GM19463 (cell line): Measurements from ENCODE around the gene IPO4.
A peak's percentile ranks its signal among the peaks of the same experiment; 100 is the strongest.

ENCODE experiments used
- ATAC-seq: cut with Tn5 transposase; IDR thresholded peaks from one replicate; pipeline ENCODE4 v1.9.1; 2021; ENCODE audit warnings: mild to moderate bottlenecking, moderate library complexity; ENCODE audit not compliant: unreplicated experiment

IPO4 gene

DNA sequence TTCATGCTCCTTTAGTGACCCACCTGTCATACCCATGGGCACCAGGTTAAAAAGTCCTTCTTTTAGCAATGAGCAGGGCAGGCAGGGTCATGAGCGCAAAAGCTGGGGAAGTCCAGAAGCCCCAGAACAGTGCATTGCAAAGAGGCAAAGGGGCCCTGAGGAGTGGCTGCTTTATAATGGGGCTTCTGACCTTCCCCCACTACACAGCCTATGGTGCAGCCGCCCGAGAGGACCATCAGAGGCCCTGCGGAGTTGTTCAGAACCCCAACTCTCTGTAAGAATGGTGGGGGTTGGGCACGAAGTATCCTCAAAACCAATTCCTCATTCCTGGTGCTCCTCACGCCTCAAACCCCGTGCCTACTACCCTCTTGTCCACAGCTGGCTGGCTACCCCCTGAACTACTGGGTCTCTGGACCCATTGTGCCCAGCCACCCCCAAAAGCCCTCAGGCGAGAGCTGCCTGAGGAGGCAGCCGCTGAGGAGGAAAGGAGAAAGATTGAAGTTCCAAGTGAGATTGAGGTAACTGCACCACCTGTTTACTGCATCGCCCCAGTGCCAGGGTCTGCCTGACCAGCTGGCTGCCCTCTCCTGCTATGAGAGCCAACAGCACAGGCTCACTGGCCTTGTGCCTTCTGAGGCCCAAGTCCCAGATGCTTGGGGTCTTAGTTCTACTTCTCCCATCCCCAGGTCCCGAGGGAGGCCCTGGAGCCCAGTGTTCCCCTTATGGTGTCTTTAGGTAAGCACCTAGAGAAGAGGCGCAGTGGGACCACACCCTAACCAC is 10.0 kb downstream of the IPO4 start:
- ATAC-seq, result no peak

DNA sequence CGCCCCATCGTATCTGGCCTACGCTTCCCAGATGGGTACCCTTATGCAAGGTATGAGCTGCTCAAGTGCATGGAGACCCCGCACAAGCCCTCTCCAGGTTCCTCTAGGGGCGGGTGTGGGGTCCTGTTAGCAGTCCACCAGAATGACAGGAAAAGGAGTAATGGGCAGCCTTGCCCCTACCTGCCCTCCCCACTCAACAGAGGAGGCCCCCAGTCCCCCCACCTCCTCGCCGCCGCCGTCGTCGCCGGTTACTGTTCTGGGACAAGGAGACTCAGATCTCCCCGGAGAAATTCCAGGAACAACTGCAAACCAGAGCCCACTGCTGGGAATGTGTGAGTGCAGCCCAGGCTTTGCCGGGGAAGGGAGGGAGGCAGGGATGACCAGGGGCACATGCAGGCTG is 10.7 kb downstream of the IPO4 start:
- no peak for ATAC-seq

DNA sequence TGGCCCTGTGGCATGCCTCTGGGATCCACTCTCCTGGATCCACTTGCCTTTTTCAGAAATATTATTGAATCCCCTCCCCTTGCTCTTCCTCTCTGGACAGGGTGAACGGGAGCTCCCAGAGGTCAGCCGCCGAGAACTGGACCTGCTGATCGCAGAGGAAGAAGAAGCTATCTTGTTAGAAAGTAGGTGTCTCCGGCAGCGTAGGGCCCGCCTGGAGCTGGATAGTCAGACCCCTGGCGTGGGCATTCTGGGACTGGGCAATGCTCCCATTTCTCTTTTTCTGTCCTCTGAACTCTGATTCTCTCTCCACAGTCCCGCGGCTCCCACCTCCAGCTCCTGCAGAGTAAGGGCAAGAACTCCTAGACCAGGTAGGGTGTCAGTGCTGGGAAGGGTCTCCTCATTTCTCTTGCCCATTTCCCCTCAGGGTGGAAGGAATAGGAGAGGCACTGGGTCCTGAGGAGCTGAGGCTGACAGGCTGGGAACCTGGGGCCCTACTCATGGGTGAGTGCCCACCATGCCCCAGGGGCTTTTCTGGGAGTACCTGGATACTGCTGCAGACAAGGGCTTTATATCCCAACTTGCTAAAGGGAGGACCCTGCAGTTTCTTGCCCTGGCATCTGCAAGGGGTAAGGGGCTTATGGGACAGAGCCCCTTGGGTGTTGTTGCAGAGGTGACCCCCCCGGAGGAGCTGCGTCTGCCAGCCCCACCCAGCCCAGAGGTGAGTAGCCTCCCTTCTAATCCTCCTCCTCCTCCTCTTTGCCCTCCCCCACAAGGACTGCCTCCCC is 11.4 kb downstream of the IPO4 start:
- ATAC-seq, result no peak

DNA sequence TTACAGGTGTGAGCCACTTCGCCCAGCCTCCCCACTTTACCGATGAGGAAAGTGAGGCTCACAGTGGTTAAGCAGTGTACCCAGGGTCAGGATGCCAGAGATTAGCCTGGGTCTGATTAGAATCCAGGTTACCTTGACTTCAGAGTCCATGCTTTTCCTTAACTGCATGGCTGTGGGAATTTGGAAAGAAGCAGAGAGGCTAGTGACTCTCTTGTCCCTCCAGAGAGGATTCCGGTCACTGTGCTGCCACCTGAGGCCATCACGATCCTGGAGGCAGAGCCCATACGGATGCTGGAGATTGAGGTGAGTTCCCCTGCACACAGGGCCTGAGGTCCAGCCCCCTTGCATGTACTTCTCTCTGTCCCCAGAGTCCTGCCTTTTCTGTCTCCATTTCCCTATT is 12.0 kb downstream of the IPO4 start:
- ATAC-seq, result no peak

DNA sequence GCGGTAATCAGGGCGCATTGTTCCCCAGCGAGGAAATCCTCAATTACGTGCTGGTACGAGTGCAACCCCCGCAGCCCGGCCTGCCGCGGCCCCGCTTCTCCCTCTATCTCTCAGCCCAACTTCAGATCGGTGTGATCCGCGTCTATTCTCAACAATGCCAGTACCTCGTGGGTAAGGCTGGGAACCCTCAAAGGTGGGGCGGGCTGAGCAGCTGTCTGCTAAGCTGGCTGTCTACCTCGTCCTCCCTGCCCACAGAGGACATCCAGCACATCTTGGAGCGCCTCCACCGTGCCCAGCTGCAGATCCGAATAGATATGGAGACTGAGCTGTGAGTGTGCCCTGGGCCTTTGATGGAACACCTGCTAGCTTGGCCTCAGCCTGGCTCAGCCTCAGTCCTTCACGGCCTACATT is 15.7 kb downstream of the IPO4 start:
- no peak for ATAC-seq

DNA sequence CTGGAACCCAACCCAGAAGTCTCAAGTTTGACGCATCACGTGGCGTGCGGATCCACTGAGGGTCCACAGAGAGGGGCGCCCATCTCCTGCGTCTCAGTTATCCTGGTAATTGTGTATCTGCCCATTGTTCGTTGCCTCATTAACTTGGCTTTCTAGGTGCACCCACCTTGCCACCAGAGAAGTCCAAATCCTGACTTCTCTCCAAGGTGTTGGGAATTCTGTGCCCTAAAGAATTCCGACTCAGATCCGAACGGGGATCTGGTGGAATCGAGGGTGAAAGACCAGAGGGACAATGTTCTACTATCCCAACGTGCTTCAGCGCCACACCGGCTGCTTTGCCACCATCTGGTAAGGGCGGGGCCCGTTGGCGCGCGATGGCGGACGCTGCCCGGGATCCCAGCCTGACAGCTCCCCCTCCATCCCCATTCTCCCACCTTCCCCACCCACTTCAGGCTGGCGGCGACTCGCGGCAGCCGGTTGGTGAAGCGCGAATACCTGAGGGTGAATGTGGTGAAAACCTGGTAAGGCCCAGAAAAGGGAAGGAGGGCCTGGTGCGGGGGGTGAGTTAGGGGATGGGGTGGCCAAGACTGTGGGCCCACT is 16.3 kb downstream of the IPO4 start:
- no peak for ATAC-seq

DNA sequence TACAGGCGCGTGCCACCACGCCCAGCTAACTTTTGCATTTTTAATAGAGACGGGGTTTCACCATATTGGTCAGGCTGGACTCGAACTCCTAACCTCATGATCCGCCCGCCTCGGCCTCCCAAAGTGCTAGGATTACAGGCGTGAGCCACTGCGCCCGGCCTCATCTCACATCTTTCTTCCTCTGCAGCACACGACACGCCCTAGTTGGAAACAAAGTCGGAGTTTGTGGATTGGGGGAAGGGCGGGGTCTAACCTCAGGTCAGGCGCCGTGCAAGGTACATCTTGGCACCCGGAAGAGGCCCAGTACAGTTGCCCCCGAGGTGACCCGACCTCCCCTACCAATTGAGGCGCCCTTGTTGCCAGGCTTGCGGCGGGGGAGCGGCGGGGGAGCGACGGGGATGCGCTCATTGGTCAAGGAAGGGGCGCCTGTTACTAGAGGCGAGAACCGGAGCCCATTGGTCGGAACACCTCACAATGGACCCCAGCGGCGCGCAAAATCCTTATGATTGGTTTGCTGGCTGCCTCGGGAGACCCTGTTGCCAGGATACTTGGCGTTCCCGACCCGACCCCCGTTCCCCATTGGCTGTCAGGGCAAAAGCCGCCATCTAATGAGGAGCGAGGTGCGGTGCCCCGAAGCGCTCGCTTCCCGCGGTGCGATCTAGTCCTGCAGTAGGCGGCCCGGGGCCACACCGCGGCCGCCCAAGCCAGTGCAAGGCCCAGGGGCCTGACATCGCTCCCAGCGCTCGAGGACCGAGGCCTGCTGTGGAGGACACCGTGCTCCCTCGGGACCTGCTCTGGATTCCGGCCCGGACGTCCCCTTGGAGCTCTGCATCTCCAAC is 17.0 kb downstream of the IPO4 start, which contains the start of gene REC8:
TSS of gene REC8 (plus strand) at position 659 of the 839 bp plus-strand sequence. CDS start 473 bp downstream, outside the sequence.
- peak; percentile 80 for ATAC-seq

DNA sequence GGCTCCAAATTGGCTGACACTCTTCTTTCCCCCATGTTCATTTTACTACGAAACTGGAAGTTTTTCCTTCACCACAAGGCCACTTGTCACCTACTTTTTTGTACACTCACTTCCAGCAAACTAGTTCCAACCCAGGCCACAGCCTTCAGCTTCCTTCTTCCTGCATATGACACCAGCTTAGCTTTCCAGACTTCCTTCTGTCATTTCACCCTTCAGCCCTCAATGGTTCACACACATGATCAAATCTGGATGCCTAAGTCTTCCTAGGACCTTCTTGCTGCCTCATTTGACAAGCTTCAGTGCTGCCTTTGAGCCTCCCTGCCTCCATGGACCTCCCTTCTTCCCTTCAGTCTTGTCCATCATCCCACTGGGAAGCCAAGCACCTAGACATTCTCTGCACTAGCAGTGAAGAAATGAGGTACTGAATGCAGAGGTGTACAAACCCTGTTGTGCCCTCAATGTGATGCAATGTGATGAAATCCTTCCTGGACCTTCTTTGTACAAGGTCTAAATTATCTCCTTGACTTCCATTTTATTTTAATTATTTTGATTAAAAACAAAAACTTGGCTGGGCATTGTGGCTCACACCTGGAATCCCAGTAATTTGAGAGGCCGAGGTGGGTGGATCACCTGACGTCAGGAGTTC is 21.0 kb downstream of the IPO4 start:
- ATAC-seq, result no peak

DNA sequence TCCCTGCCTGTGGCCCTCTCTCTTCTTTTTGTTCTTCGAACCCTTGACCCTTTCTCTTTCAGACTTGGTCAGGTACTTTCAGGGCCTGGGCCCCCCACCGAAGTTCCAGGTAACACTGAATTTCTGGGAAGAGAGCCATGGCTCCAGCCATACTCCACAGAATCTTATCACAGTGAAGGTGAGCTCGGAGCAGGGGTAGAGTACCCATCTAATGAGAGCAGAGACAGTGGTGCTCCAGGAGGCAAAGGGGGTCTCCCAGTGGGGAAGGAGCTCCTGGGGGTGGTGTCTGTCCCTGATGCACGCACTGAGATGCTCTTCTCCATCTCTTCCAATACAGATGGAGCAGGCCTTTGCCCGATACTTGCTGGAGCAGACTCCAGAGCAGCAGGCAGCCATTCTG is 22.8 kb downstream of the IPO4 start:
- ATAC-seq, result no peak

DNA sequence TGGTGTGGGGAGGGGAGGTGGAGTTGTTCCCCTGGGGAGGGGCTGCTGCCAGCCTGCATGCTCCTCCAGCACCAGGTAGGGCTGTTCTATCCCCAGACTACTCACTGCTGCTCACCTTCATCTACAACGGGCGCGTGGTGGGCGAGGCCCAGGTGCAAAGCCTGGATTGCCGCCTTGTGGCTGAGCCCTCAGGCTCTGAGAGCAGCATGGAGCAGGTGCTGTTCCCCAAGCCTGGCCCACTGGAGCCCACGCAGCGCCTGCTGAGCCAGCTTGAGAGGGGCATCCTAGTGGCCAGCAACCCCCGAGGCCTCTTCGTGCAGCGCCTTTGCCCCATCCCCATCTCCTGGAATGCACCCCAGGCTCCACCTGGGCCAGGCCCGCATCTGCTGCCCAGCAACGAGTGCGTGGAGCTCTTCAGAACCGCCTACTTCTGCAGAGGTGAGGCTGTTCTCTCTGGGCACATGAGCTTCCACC is 24.1 kb downstream of the IPO4 start:
- ATAC-seq, result no peak

DNA sequence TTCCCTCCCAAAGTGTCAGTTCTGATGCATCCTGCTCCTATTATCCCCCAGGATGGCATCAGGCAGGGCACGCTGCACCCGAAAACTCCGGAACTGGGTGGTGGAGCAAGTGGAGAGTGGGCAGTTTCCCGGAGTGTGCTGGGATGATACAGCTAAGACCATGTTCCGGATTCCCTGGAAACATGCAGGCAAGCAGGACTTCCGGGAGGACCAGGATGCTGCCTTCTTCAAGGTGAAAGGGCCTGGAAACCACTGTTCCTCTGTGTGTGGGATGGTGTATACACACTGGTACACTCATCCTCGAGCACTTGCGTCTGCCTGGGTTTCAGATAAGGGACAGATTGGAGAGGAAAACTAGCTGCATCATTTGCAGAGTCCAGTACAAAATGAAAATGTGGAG is 26.5 kb downstream of the IPO4 start:
- ATAC-seq, result no peak

DNA sequence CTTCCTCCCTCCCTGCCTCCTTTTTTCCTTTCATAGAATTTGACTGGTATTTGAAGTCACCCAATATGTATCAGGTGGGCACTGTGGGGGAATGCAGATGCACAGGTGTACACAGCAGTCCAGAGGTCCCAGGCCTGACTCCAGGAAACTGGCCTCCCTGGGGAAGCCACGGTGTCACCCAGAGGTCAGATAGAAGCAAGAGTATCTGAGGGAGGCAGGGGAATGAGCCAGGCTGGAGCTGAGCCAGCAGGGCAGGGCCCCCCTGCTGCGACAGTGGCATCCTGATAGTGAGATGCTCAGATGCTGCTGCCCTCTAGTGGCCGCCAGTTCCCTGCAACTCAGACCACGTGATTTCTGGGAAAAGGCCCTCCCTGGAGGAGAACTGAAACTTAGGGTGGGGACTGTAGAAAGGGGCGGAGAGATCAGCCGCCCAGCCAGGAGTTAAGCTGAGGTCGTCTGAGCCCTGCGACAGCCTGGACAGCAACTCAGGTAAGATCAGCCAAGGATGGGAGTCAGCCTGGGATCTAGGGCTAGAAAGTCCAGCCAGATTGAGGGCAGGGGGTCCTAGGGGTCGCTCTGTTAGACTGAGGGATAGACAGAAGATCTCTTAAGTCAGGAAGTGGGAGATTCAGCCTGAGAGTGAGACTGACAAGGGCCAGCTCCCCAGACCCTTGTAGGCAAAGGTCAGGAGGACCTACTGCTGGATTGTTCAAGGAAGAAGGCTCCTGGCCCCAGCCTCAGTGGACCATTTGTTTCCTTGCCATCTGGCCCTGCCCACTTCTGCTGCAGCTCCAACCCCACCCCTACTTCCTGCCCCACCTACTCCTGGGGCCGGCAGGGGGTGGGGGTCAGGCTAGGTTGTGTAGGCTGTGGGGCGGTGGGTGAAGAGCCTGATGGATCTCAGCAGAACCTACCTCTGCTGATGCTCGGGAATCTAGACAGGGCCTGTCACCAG is 27.5 kb downstream of the IPO4 start, which contains the start of gene IRF9:
TSS of gene IRF9 (plus strand) at position 416 of the 955 bp plus-strand sequence. CDS start 880 bp downstream, outside the sequence.
- peak; percentile 82 for ATAC-seq

DNA sequence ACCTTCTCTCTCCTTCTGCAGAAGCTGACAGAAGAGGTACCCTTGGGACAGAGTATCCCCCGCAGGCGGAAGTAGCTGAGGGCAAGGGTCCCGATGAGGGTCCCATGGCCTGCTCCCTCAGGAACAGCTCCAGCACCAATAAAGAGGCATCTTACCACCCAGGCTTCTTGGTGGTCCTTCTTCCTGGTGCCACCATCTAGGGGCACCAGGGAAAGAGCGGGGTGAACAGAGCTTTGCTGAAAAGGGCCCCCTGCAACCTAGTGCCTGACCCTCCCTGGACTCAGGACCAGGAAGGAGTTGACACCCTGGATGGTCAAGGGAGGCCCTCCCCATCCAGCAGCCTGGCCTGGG is 28.1 kb downstream of the IPO4 start:
- ATAC-seq, result no peak

DNA sequence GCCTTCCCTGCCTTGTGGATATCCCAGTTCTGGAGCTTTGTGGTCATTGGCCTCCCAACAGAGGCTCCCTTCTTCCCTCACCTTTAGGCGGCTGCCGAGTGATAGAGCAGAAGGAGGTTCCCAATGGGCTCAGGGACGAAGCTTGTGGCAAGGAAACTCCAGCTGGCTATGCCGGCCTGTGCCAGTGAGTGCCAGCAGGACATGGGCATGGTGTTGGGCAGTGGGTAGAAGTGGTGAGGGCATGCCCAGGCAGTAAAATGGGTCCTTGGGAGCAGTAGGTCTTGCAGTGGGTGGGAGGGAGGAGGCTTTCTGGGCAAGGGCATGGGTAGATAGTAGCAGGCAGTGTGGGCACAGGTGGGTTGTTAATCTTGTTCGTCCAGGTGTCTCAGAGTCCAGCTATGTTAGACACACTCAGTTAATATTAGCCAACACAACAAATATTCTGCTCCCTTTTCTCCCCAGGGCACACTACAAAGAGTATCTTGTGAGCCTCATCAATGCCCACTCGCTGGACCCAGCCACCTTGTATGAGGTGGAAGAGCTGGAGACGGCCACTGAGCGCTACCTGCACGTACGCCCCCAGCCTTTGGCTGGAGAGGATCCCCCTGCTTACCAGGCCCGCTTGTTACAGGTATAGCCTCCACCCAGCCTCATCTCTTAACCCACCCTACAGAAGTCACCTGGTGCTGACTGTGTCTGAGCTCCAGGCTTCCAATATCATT is 28.7 kb downstream of the IPO4 start:
- ATAC-seq, result no peak

DNA sequence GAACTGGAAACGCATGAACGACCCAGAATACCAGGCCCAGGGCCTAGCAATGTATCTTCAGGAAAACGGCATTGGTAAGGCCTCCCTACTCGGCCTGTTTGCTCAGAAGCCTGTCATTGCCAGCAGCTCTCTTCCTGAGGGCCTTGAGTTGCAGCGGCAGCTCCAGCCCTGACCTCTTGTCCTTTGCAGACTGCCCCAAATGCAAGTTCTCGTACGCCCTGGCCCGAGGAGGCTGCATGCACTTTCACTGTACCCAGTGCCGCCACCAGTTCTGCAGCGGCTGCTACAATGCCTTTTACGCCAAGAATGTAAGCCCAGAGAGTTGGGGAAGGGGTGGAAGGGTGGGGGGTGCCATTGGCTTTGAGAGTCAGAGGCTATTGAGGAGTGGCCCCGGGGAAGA is 31.3 kb downstream of the IPO4 start:
- ATAC-seq, result no peak

DNA sequence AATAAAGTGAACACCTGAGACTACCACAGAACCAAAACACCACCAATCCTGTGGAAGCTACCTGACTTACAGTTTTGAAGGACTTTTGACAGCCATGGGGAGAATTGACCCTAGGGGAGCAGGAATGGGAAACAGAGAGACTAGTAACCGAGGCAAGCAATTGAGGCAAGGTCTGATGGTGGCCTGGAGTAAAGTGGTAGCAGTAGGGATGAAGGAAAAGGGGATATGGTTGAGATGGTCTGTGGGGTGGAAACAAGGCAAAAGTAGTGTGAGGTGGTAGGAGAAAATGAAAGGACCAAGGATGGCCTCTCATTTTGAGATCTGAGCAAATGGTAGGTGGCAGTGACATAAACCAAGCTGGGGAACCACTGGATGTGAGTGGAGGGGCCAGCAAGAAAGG is 31.8 kb downstream of the IPO4 start:
- ATAC-seq, result no peak

DNA sequence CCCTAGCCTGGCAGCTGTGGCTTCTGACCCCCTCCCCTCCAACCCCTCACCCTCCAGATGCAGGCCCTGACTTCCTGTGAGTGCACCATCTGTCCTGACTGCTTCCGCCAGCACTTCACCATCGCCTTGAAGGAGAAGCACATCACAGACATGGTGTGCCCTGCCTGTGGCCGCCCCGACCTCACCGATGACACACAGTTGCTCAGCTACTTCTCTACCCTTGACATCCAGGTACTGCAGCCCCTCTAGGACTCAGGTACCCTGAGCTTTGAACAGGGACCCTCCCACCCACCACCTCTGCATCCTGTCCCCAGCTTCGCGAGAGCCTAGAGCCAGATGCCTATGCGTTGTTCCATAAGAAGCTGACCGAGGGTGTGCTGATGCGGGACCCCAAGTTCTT is 33.5 kb downstream of the IPO4 start:
- no peak for ATAC-seq

DNA sequence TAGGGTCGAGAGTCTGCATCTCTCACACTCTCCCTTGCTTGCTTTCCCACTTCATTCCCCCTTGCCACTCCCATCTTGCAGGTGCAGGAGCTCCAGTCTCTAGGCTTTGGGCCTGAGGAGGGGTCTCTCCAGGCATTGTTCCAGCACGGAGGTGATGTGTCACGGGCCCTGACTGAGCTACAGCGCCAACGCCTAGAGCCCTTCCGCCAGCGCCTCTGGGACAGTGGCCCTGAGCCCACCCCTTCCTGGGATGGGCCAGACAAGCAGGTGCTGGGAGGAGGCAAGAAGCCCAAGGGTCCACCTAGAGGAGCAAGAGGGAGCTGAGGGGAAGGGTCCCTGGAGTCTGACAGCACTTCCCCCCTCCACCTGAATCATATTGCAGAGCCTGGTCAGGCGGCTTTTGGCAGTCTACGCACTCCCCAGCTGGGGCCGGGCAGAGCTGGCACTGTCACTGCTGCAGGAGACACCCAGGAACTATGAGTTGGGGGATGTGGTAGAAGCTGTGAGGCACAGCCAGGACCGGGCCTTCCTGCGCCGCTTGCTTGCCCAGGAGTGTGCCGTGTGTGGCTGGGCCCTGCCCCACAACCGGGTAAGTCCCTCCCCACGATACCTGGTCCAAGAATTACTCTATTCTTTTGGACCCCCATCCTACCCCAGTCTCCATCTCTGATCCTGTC is 37.1 kb downstream of the IPO4 start:
- no peak for ATAC-seq
